ENCODE data around the gene DUSP6. TPM values are rescaled to one million over a fixed set of nuclear protein-coding genes. Genes with fewer than 3 reads are reported as not detected.
A peak's percentile ranks its signal among the peaks of the same experiment; 100 is the strongest.

The DUSP6 gene
- total and polyA plus RNA-seq, 4 donors: 24.1 to 37.0 (median 35.3) TPM

GRCh38 chr12:89358805-89359204 lies 6.5 kb upstream of the DUSP6 start:
- no peak overlapping the region for H3K9ac ChIP-seq (ENCODE audit: low read depth in 1 of 2, low read length in 2 of 2)
- H3K4me3 ChIP-seq (ENCODE audit: low read depth in 1 of 3, low read length in 3 of 3): no peak overlapping the region
- H3K36me3 ChIP-seq (ENCODE audit: control insufficient read depth in 4 of 4, insufficient read depth in 3 of 4, low read depth in 1 of 4, low read length in 3 of 4): no peaks in the 10 kb centered on the region
- H3K9me3 ChIP-seq (ENCODE audit: control insufficient read depth in 4 of 4, low read length in 3 of 4): no peaks in the 10 kb centered on the region
- DNase-seq (ENCODE audit: low spot score): no peak
- no peak for TF ChIP-seq MAX (IDR thresholded peaks at IDR 0.05)
- TF ChIP-seq GABPA (IDR thresholded peaks at IDR 0.05 in 1 of 2, conservative IDR thresholded peaks at IDR 0.05 in 1 of 2): no peak
- no peak for TF ChIP-seq YY1 (IDR thresholded peaks at IDR 0.05)
- TF ChIP-seq EGR1 (IDR thresholded peaks at IDR 0.05; ENCODE audit: low read depth in 2 of 2): no peak
- TF ChIP-seq CTCF (IDR thresholded peaks at IDR 0.05; ENCODE audit: low read depth, low read length, missing input control): no peak
- no peak for TF ChIP-seq REST (IDR thresholded peaks at IDR 0.05)
- TF ChIP-seq NR2F2 (IDR thresholded peaks at IDR 0.05): no peak
- TF ChIP-seq FOXA1 (IDR thresholded peaks at IDR 0.05): no peak
- no peak for TF ChIP-seq HNF4G (IDR thresholded peaks at IDR 0.05)
- TF ChIP-seq HNF4A (conservative IDR thresholded peaks at IDR 0.05): no peak
- no peak for TF ChIP-seq JUND (IDR thresholded peaks at IDR 0.05)
- no peak for TF ChIP-seq RAD21 (IDR thresholded peaks at IDR 0.05)
- no peak for TF ChIP-seq ATF3 (IDR thresholded peaks at IDR 0.05)
- H3K27ac ChIP-seq (ENCODE audit: low read depth in 1 of 2, low read length in 2 of 2): no peak overlapping the region
- no peaks in the 10 kb centered on the region for H3K27me3 ChIP-seq (ENCODE audit: control insufficient read depth in 4 of 4, insufficient read depth in 4 of 4, low read length in 3 of 4)
- peaks cover 0 to 35% (median 19%) of the 10 kb centered on the region in 4 donors for H3K4me1 ChIP-seq (ENCODE audit: control insufficient read depth in 4 of 4, insufficient read depth in 4 of 4, low read length in 3 of 4)

- no peaks in the 10 kb centered on the region for H3K27me3 ChIP-seq (ENCODE audit: control insufficient read depth in 4 of 4, insufficient read depth in 4 of 4, low read length in 3 of 4)
- H3K27ac ChIP-seq (ENCODE audit: low read depth in 1 of 2, low read length in 2 of 2): peak overlapping the region; percentile 100
- no peaks in the 10 kb centered on the region for H3K9me3 ChIP-seq (ENCODE audit: control insufficient read depth in 4 of 4, low read length in 3 of 4)
- no peak overlapping the region for H3K4me3 ChIP-seq (ENCODE audit: low read depth in 1 of 3, low read length in 3 of 3)
- peak overlapping the region; percentile 8 to 74 for H3K9ac ChIP-seq (ENCODE audit: low read depth in 1 of 2, low read length in 2 of 2)
- peaks cover 0 to 27% (median 15%) of the 10 kb centered on the region in 4 donors for H3K4me1 ChIP-seq (ENCODE audit: control insufficient read depth in 4 of 4, insufficient read depth in 4 of 4, low read length in 3 of 4)
- 31% methylated on average over 7 of the region's 7 CpGs for WGBS
- no peaks in the 10 kb centered on the region for H3K36me3 ChIP-seq (ENCODE audit: control insufficient read depth in 4 of 4, insufficient read depth in 3 of 4, low read depth in 1 of 4, low read length in 3 of 4)
- no peak for DNase-seq (ENCODE audit: low spot score)
- peak; percentile 69 for TF ChIP-seq FOXA2 (IDR thresholded peaks at IDR 0.05)
- no peak for TF ChIP-seq MAX (IDR thresholded peaks at IDR 0.05)
- peak; percentile 96 for TF ChIP-seq REST (IDR thresholded peaks at IDR 0.05)
- TF ChIP-seq YY1 (IDR thresholded peaks at IDR 0.05): peak; percentile 76
- TF ChIP-seq NR2F2 (IDR thresholded peaks at IDR 0.05): peak; percentile 52
- TF ChIP-seq ATF3 (IDR thresholded peaks at IDR 0.05): peak; percentile 40
- peak; percentile 78 for TF ChIP-seq ZBTB33 (IDR thresholded peaks at IDR 0.05)
- peak; percentile 90 for TF ChIP-seq HNF4A (conservative IDR thresholded peaks at IDR 0.05)
- peak; percentile 86 to 88 for TF ChIP-seq EGR1 (IDR thresholded peaks at IDR 0.05; ENCODE audit: low read depth in 2 of 2)
- no peak for TF ChIP-seq CTCF (IDR thresholded peaks at IDR 0.05; ENCODE audit: low read depth, low read length, missing input control)
- TF ChIP-seq GABPA (IDR thresholded peaks at IDR 0.05 in 1 of 2, conservative IDR thresholded peaks at IDR 0.05 in 1 of 2): peak in 1 of 2 donors; percentile 33
- TF ChIP-seq SP1 (IDR thresholded peaks at IDR 0.05): peak; percentile 90
- TF ChIP-seq HNF4G (IDR thresholded peaks at IDR 0.05): no peak
Measured at GRCh38 chr12:89357297-89357730, 5.0 kb upstream of the DUSP6 start.

Data from liver (tissue), 9 donors.